ENCODE results near the gene EMSY.

GRCh38 chr11:76579752-76580151, 134.9 kb downstream of the EMSY start:
- no peak for TF ChIP-seq POLR2A (IDR thresholded peaks at IDR 0.05; ENCODE audit: low read depth, low read length)
- TF ChIP-seq POLR2AphosphoS5 (IDR thresholded peaks at IDR 0.05; ENCODE audit: low read depth, low read length), result no peak
- no peak for TF ChIP-seq TAF1 (IDR thresholded peaks at IDR 0.05; ENCODE audit: borderline replicate concordance, low read depth, low read length)

All from GM12892 (cell line).